Uterus (tissue), 4 donors: Measurements from ENCODE around the gene CAMK2A. TPM values are rescaled to one million over a fixed set of nuclear protein-coding genes. Genes with fewer than 3 reads are reported as not detected.

Experiments used
- DNase-seq, 2 donors: peaks; one replicate each; pipeline ENCODE4 v3.0.0-alpha.2; 2019 to 2020
- H3K27ac ChIP-seq, 2 donors: fragments of 200-600 bp; sonication (generic); 1 replicate in 1 of 2; 2 replicates in 1 of 2; pipeline ENCODE4 v1.5.1; 2016 to 2018
- H3K27me3 ChIP-seq, 2 donors: fragments of 200-600 bp; sonication (generic); one replicate each; pipeline ENCODE4 v1.5.1; 2018 to 2019; ENCODE audit warnings: control low read depth in 1 of 2
- H3K36me3 ChIP-seq, 2 donors: fragments of 200-600 bp; sonication (generic); one replicate each; pipeline ENCODE4 v1.5.1; 2019; ENCODE audit warnings: control low read depth in 1 of 2
- H3K4me1 ChIP-seq, 2 donors: fragments of 200-600 bp; sonication (generic); one replicate each; pipeline ENCODE4 v1.5.1; 2018 to 2019; ENCODE audit warnings: control low read depth in 1 of 2
- H3K4me3 ChIP-seq, 2 donors: fragments of 200-600 bp; sonication (generic); 1 replicate in 1 of 2; 2 replicates in 1 of 2; pipeline ENCODE4 v1.5.1; 2018 to 2019; ENCODE audit warnings: mild to moderate bottlenecking in 1 of 2
- H3K9me3 ChIP-seq, 2 donors: fragments of 200-600 bp; sonication (generic); one replicate each; pipeline ENCODE4 v1.5.1; 2019; ENCODE audit warnings: control low read depth in 1 of 2
- POLR2A ChIP-seq, 2 donors: fragments of 450-650 bp; IDR thresholded peaks; one replicate each; pipeline ENCODE4 v1.6.1; 2016; ENCODE audit warnings: antibody characterized with exemption in 2 of 2, mild to moderate bottlenecking in 1 of 2, moderate library complexity in 1 of 2
- intact Hi-C: fragments of 100-400 bp; cut with DNase I; formaldehyde crosslinking; loops from one replicate; pipeline ENCODE4 v1.15.1; 2023; ENCODE audit warnings: low total_unique reads
- total RNA-seq, 4 donors: library from RNA; depleted of rRNA in 3 of 4; stranded (reverse); fragments of >200 nt in 3 of 4; gene quantifications; one replicate each; pipeline versions ENCODE4 v1.1.0 to v1.2.4, GENCODE V29; 2014 to 2023
- TF ChIP-seq, protein P1 (sequence below), 4 experiments: fragments of 200-600 bp in 2 of 4; fragments of 450-650 bp in 2 of 4; sonication (generic) in 2 of 4; IDR thresholded peaks; one replicate each; pipeline ENCODE4 v1.5.1; 2016 to 2019; ENCODE audit warnings: antibody characterized with exemption in 4 of 4, mild to moderate bottlenecking in 2 of 4, moderate library complexity in 1 of 4
- donor health status: DM: yes; HTN: yes; CAD: no.

CAMK2A gene
- total RNA-seq, 4 donors from 2014 or later, result under 0.01 to 23.7 (median 4.3) TPM

DNA sequence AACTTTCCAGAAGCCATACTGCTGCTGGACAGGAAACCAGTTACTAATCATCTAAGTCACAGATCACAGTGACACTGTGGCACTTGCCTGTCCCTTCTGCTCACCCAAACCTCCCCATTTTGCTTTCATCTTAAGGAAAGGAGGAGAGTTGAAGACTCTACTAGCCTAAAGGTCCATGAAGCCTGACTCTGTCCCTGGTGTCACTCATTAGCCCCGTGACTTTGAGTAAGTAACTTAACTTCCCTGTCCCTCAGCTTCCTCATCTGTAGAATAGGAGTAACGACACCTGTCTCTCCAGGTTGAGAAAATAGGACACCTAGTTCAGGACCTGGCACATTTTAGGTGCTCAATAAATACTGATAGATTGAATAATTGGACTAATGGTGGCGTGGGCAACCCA is 100.2 kb downstream of the CAMK2A start:
- TF ChIP-seq POLR2A (IDR thresholded peaks at IDR 0.05), result no peak
- TF ChIP-seq, protein P1, sequence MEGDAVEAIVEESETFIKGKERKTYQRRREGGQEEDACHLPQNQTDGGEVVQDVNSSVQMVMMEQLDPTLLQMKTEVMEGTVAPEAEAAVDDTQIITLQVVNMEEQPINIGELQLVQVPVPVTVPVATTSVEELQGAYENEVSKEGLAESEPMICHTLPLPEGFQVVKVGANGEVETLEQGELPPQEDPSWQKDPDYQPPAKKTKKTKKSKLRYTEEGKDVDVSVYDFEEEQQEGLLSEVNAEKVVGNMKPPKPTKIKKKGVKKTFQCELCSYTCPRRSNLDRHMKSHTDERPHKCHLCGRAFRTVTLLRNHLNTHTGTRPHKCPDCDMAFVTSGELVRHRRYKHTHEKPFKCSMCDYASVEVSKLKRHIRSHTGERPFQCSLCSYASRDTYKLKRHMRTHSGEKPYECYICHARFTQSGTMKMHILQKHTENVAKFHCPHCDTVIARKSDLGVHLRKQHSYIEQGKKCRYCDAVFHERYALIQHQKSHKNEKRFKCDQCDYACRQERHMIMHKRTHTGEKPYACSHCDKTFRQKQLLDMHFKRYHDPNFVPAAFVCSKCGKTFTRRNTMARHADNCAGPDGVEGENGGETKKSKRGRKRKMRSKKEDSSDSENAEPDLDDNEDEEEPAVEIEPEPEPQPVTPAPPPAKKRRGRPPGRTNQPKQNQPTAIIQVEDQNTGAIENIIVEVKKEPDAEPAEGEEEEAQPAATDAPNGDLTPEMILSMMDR (IDR thresholded peaks at IDR 0.05), result no peak
- DNase-seq, result no peak
- intact Hi-C loops, result no loop called here
- peaks cover 0 to 14% of the 10 kb centered on the region in 2 donors for H3K27me3 ChIP-seq
- peaks cover 0 to 4% of the 10 kb centered on the region in 2 donors for H3K4me1 ChIP-seq
- H3K27ac ChIP-seq, result no peak overlapping the region
- H3K4me3 ChIP-seq, result no peak overlapping the region
- no peaks in the 10 kb centered on the region for H3K9me3 ChIP-seq
- no peaks in the 10 kb centered on the region for H3K36me3 ChIP-seq

DNA sequence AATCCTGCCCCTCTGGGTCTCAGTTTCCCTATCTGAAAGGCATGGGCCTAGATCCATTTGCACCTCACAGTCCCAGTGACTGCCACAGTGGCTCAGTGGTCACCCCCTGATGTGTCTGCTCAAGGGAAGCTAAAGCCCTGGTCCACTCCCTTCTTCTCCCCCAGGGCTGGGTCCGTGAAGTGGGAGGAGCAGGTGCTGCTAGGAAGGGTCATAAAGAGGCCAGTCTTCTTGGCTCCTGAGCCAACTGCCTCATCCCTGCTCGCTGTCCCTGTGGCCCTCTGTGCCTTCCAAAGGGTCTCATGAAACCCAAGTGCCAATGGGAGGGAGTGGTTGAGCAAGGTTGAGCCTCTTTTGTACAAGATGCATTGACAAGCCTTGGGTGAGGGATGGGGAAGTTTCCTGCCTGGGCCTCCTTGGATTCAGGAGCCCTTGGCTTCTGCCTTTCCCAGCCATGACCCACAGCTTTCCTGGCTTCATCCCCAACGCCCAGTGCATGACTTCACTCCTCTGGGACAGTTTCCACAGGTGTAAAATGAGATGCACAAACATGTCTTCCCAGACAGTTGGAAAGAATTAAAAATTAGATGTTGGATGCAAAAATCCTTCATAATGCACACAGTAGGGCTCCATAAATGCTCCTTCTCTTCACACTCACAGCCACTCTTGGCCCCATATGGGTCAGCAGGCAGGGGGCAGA is 101.3 kb downstream of the CAMK2A start:
- H3K27me3 ChIP-seq, result peaks cover 0 to 14% of the 10 kb centered on the region in 2 donors
- DNase-seq, result no peak
- no peak overlapping the region for H3K27ac ChIP-seq
- no peak overlapping the region for H3K4me3 ChIP-seq
- no peaks in the 10 kb centered on the region for H3K9me3 ChIP-seq
- intact Hi-C loops, result no loop called here
- TF ChIP-seq, protein P1 (IDR thresholded peaks at IDR 0.05), result no peak
- TF ChIP-seq POLR2A (IDR thresholded peaks at IDR 0.05), result no peak
- H3K36me3 ChIP-seq, result no peaks in the 10 kb centered on the region
- H3K4me1 ChIP-seq, result peaks cover 0 to 4% of the 10 kb centered on the region in 2 donors

DNA sequence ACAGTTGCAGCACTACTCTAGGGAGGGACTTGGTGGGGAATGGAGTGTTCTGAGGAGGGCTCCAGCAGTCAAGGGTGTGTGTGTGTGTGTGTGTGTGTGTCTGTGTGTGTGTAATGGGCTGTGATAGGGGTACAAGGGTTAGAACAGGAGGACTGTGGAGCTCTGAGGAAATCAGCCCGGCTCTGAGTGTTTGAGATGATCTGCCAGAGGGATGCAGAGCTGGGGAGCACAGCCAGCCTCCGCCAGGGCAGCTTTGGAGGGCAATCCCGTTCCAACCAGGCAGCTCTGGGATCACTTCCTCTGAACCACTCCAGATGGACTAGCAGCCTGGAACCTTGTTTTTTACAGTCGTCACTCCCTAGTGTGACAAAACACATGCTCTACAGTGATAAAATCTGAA is 102.7 kb downstream of the CAMK2A start:
- Histone ChIP-seq H3K27ac (no peak overlapping the region), H3K9me3 (no peaks in the 10 kb centered on the region), H3K36me3 (no peaks in the 10 kb centered on the region), H3K27me3 (peaks cover 0 to 14% of the 10 kb centered on the region in 2 donors), H3K4me3 (no peak overlapping the region), H3K4me1 (peaks cover 0 to 4% of the 10 kb centered on the region in 2 donors)
- intact Hi-C loops, result no loop called here
- TF ChIP-seq POLR2A (IDR thresholded peaks at IDR 0.05), result no peak
- TF ChIP-seq, protein P1 (IDR thresholded peaks at IDR 0.05), result no peak
- DNase-seq, result no peak

DNA sequence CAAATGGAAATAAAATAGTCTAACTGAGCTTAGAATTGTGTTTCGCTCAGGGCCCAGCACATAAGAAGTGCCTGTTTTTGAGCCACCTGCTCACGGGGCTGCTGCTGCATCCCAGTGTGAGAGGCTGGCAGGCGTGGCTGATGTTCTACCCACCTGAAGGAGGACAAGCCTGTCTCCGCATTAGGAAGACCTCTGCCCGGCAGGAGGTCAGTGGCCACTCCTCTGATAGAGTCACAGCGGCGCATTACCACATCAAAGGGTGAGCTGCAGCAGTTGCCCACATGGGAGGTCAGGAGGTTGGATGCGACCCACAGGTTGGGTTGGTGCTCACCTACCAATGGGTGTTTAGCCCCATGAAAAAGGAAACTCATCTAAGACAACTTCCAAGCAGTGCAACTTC is 103.4 kb downstream of the CAMK2A start:
- Histone ChIP-seq H3K27me3 (peaks cover 0 to 14% of the 10 kb centered on the region in 2 donors), H3K27ac (no peak overlapping the region), H3K36me3 (no peaks in the 10 kb centered on the region), H3K4me3 (no peak overlapping the region), H3K4me1 (peaks cover 0 to 10% of the 10 kb centered on the region in 2 donors), H3K9me3 (no peaks in the 10 kb centered on the region)
- intact Hi-C loops, result no loop called here
- no peak for DNase-seq
- TF ChIP-seq, protein P1 (IDR thresholded peaks at IDR 0.05), result no peak
- TF ChIP-seq POLR2A (IDR thresholded peaks at IDR 0.05), result no peak

DNA sequence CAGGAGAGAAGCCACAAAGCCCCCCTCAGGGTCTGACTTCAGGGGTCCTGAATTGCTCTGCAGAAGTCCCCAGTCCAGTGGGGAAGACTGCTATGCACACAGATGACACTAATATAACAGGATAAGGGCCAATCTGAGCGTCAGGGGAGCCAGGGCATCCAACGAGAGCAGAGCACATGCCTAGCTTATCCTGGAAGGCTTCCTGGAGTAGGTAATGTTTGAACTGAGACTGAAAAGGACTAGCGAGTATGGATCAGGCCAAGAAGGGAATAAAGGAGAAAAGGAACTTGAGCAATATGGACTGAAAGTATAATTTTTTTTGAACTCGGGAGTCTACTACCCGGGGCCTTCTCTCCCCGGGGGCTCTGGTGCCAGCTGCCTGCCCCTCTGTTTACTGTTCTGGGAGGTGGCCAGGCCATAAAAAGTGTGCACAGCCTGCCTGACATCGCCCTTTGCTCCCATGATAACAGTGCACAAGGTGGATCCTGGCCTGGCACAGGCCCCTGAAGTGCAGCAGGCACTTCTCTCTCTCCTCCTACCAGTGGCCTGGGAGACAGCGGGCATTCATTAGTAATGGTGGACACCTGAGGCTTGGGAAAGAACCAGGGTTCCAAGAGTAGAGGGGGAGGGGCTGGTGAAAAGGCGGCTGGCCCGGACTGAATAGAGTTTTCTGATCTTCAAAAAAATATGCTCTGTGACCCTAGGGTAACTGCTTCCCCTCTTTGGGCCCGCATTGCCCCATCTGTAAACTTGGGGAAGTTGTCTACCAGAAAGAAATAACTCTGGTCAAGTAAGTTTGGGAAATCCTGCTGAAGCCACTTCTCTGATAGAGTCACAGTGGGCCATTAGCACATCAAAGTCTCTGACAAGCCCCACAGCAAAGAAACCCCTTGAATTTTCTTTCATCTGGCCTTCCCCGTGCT is 104.3 kb downstream of the CAMK2A start:
- H3K36me3 ChIP-seq, result no peaks in the 10 kb centered on the region
- H3K9me3 ChIP-seq, result no peaks in the 10 kb centered on the region
- H3K4me1 ChIP-seq, result peaks cover 0 to 13% of the 10 kb centered on the region in 2 donors
- intact Hi-C loops, result no loop called here
- no peak for DNase-seq
- TF ChIP-seq, protein P1 (IDR thresholded peaks at IDR 0.05), result no peak
- TF ChIP-seq POLR2A (IDR thresholded peaks at IDR 0.05), result no peak
- H3K4me3 ChIP-seq, result no peak overlapping the region
- peaks cover 0 to 11% of the 10 kb centered on the region in 2 donors for H3K27me3 ChIP-seq
- H3K27ac ChIP-seq, result no peak overlapping the region
